OCI-M2 (cell line): Measurements from ENCODE around the gene CDX1.

Experiments used
- DNase-seq: peaks from one replicate; lab custom pipeline; 2025; ENCODE audit not compliant: unreplicated experiment; lab: John Stamatoyannopoulos, UW

Gene CDX1

GRCh38 chr5:150131461-150131860 is 35.1 kb upstream of the CDX1 start:
- no peak for DNase-seq

- DNase-seq, result no peak
Observed at GRCh38 chr5:150131978-150132694, 34.4 kb upstream of the CDX1 start.

GRCh38 chr5:150132740-150133139 is 33.8 kb upstream of the CDX1 start:
- DNase-seq, result no peak

- no peak for DNase-seq
Observed at GRCh38 chr5:150133581-150134197, 32.9 kb upstream of the CDX1 start.

GRCh38 chr5:150134198-150134588 is 32.4 kb upstream of the CDX1 start:
- no peak for DNase-seq

- no peak for DNase-seq
Observed at GRCh38 chr5:150135557-150136304, 30.8 kb upstream of the CDX1 start.

GRCh38 chr5:150136305-150137167 is 30.0 kb upstream of the CDX1 start:
- no peak for DNase-seq

- DNase-seq, result no peak
Observed at GRCh38 chr5:150137168-150137957, 29.2 kb upstream of the CDX1 start.

- DNase-seq, result no peak
Observed at GRCh38 chr5:150137997-150138396, 28.6 kb upstream of the CDX1 start.

GRCh38 chr5:150138551-150139265 is 27.9 kb upstream of the CDX1 start:
- no peak for DNase-seq

- DNase-seq, result no peak
Observed at GRCh38 chr5:150139334-150139733, 27.2 kb upstream of the CDX1 start.

GRCh38 chr5:150140830-150141229 is 25.7 kb upstream of the CDX1 start:
- no peak for DNase-seq

GRCh38 chr5:150141544-150142184 is 24.9 kb upstream of the CDX1 start:
- no peak for DNase-seq

- no peak for DNase-seq
Observed at GRCh38 chr5:150142185-150142958, 24.2 kb upstream of the CDX1 start.

GRCh38 chr5:150142959-150143349 is 23.6 kb upstream of the CDX1 start:
- DNase-seq, result no peak

GRCh38 chr5:150143350-150144245 is 23.0 kb upstream of the CDX1 start:
- DNase-seq, result no peak

GRCh38 chr5:150144246-150144801 is 22.3 kb upstream of the CDX1 start:
- DNase-seq, result no peak
